Naive B cell (primary cell): ENCODE measurements around the gene CRB1. TPM values are rescaled to one million over a fixed set of nuclear protein-coding genes. Genes with fewer than 3 reads are reported as not detected.
A peak's percentile ranks its signal among the peaks of the same experiment; 100 is the strongest.

ENCODE experiments used
- ATAC-seq, 2 donors: fragments of 150-1000 bp; cut with Tn5 transposase; 2 replicates each; pipeline ENCODE4 v1.10.0; 2021; ENCODE audit warnings: low read depth in 2 of 2, mild to moderate bottlenecking in 2 of 2, moderate library complexity in 2 of 2
- DNase-seq: peaks from one replicate; pipeline ENCODE4 v3.0.0; 2022
- H3K27ac Mint-ChIP-seq, 6 donors: one replicate each; pipeline ENCODE4 v1.8.0; 2020 to 2022; ENCODE audit warnings: mild to moderate bottlenecking in 6 of 6, mixed read lengths in 6 of 6, moderate library complexity in 5 of 6, inconsistent platforms in 2 of 6
- H3K27me3 Mint-ChIP-seq, 3 donors: one replicate each; pipeline ENCODE4 v1.8.0; 2021 to 2022; ENCODE audit warnings: mixed read lengths in 3 of 3, mild to moderate bottlenecking in 1 of 3
- H3K36me3 Mint-ChIP-seq, 2 donors: one replicate each; pipeline ENCODE4 v1.8.0; 2020 to 2022; ENCODE audit warnings: mixed read lengths in 2 of 2, inconsistent platforms in 1 of 2, mild to moderate bottlenecking in 1 of 2
- H3K4me1 Mint-ChIP-seq, 3 donors: one replicate each; pipeline ENCODE4 v1.8.0; 2020 to 2022; ENCODE audit warnings: mixed read lengths in 3 of 3, inconsistent platforms in 1 of 3, mild to moderate bottlenecking in 1 of 3, moderate library complexity in 1 of 3
- H3K4me3 Mint-ChIP-seq, 8 donors: one replicate each; pipeline ENCODE4 v1.8.0; 2020 to 2022; ENCODE audit warnings: mild to moderate bottlenecking in 8 of 8, mixed read lengths in 8 of 8, moderate library complexity in 8 of 8, inconsistent platforms in 2 of 8
- H3K9me3 Mint-ChIP-seq, 7 donors: one replicate each; pipeline ENCODE4 v1.8.0; 2020 to 2022; ENCODE audit warnings: mixed read lengths in 7 of 7, mild to moderate bottlenecking in 5 of 7, inconsistent platforms in 2 of 7, moderate library complexity in 1 of 7
- polyA plus RNA-seq, 6 donors: library from polyadenylated mRNA; unstranded; fragments of 300-500 nt; fragmentation: Illumina TruSeq; gene quantifications; one replicate each; pipeline ENCODE4 v1.2.3, GENCODE V29; 2021; ENCODE audit warnings: low read depth in 6 of 6

Gene CRB1
- polyA plus RNA-seq, 6 donors from 2014 or later, result 0.09 to 1.4 (median 0.30) TPM; not detected in 2

DNA sequence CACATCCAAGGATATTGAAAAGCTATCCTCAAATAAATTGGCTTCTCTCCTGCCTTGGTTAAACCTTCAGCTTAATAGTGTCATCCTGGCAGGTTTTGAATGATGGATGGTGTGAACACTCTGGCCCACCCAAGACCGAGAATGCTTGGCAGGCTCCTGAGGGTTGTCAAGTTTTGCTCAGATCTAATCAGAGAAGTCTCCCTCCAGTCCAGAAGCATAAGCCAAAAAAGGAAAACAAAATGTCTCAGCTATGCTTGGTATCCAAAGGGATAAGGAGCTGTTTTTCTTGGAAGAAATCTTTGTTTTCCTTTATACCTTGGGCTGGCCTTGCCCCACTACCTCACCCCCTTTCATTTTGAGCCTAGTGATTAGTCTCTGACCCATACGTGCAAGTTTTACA is 172.7 kb downstream of the CRB1 start:
- Mint-ChIP-seq H3K27me3 (no peaks in the 10 kb centered on the region), H3K36me3 (no peaks in the 10 kb centered on the region), H3K4me3 (no peak overlapping the region), H3K27ac (no peak overlapping the region), H3K4me1 (no peaks in the 10 kb centered on the region), H3K9me3 (no peaks in the 10 kb centered on the region)
- no peak for ATAC-seq
- no peak for DNase-seq

GRCh38 chr1:197441999-197442414 is 174.0 kb downstream of the CRB1 start:
- Mint-ChIP-seq H3K27me3 (no peaks in the 10 kb centered on the region), H3K4me1 (no peaks in the 10 kb centered on the region), H3K36me3 (no peaks in the 10 kb centered on the region), H3K27ac (no peak overlapping the region), H3K4me3 (no peak overlapping the region), H3K9me3 (peaks cover 0 to 1% (median 0%) of the 10 kb centered on the region in 7 donors)
- ATAC-seq (no peak), DNase-seq (no peak)

- Mint-ChIP-seq H3K27me3 (no peaks in the 10 kb centered on the region), H3K9me3 (peaks cover 0 to 1% (median 0%) of the 10 kb centered on the region in 7 donors), H3K27ac (no peak overlapping the region), H3K36me3 (no peaks in the 10 kb centered on the region), H3K4me1 (no peaks in the 10 kb centered on the region), H3K4me3 (no peak overlapping the region)
- no peak for DNase-seq
- no peak for ATAC-seq
Measured at GRCh38 chr1:197444755-197445154, 176.7 kb downstream of the CRB1 start.

GRCh38 chr1:197448121-197448779 is 180.2 kb downstream of the CRB1 start:
- no peaks in the 10 kb centered on the region for H3K36me3 Mint-ChIP-seq
- ATAC-seq (no peak), DNase-seq (no peak)
- peaks cover 0 to 4% (median 0%) of the 10 kb centered on the region in 3 donors for H3K27me3 Mint-ChIP-seq
- no peak overlapping the region for H3K4me3 Mint-ChIP-seq
- H3K4me1 Mint-ChIP-seq, result no peaks in the 10 kb centered on the region
- H3K9me3 Mint-ChIP-seq, result peaks cover 0 to 1% (median 0%) of the 10 kb centered on the region in 7 donors
- peak overlapping the region in 1 of 6 donors; percentile 52 for H3K27ac Mint-ChIP-seq

DNA sequence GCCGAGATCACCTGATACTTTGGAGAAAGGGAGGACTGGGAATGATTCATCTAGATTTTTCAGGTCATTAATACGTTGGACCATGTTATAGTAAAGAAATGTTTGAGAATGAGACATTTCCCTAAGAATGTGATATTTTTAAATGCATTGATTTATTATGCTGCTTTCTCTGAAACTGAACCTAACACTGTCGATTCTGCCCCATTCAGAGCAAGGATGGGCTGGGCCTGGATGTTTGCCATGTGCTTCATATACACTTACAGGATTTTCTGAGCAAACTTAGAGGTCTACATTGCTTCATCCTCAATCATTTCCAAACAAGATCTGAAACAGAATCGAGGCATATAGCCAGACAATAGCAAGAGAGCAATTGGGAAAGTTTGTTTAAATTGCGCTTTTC is 183.3 kb downstream of the CRB1 start:
- DNase-seq (no peak), ATAC-seq (no peak)
- Mint-ChIP-seq H3K4me3 (no peak overlapping the region), H3K9me3 (no peaks in the 10 kb centered on the region), H3K36me3 (no peaks in the 10 kb centered on the region), H3K27ac (no peak overlapping the region), H3K27me3 (peaks cover 0 to 4% (median 0%) of the 10 kb centered on the region in 3 donors), H3K4me1 (no peaks in the 10 kb centered on the region)

GRCh38 chr1:197453376-197454058 is 185.5 kb downstream of the CRB1 start:
- ATAC-seq (no peak), DNase-seq (no peak)
- Mint-ChIP-seq H3K36me3 (no peaks in the 10 kb centered on the region), H3K4me1 (no peaks in the 10 kb centered on the region), H3K9me3 (no peaks in the 10 kb centered on the region), H3K27me3 (peaks cover 0 to 4% (median 0%) of the 10 kb centered on the region in 3 donors), H3K4me3 (no peak overlapping the region), H3K27ac (no peak overlapping the region)

DNA sequence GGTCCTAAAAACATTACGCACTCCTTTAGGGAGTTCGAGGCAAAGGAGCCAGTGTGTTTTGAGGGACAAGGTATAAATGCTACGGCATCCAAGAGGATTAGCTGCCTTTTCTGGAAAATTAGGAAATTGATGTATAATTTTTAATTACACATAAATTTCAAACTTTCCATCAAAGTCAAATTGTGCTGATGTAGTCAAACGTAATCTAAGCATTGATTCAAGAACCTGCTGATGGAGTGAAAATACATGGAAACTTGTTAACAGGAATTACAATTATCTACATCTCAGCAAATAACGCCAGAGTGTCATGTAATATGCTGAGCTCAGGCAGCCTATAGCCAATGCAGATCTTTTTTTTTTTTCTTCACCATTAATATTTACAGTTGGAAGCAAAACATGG is 194.5 kb downstream of the CRB1 start:
- ATAC-seq, result no peak
- H3K4me3 Mint-ChIP-seq, result no peak overlapping the region

GRCh38 chr1:197463142-197463541 is 195.1 kb downstream of the CRB1 start:
- no peaks in the 10 kb centered on the region for H3K27me3 Mint-ChIP-seq
- no peak overlapping the region for H3K27ac Mint-ChIP-seq
- no peak for DNase-seq
- ATAC-seq, result no peak
- H3K9me3 Mint-ChIP-seq, result no peaks in the 10 kb centered on the region
- no peak overlapping the region for H3K4me3 Mint-ChIP-seq
- no peaks in the 10 kb centered on the region for H3K4me1 Mint-ChIP-seq
- H3K36me3 Mint-ChIP-seq, result no peaks in the 10 kb centered on the region

More for the DNA sequence above, 194.5 kb downstream of the CRB1 start:
- Mint-ChIP-seq H3K27ac (peak overlapping the region in 1 of 6 donors; percentile 22), H3K9me3 (no peaks in the 10 kb centered on the region), H3K36me3 (no peaks in the 10 kb centered on the region), H3K27me3 (no peaks in the 10 kb centered on the region), H3K4me1 (no peaks in the 10 kb centered on the region)
- DNase-seq, result no peak

DNA sequence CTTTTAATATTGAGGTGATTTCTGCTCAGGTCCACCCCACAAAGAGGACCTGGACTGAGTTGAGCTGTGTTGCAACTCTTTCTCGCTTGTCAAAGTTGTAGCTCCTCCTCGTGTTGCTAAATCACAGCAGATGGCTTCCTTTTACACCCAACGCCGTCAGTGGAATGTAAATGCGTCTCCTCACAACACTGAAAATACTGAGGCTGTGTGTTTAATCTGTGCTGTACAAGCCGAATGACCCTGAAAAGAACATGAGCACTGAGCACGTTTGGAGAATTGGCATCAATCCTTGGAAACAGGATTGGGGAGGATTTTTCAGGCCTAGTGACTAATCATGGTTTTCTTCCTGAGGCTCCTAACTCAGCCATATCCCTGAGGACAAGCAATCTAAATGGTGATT is 196.0 kb downstream of the CRB1 start:
- peaks cover 0 to under 1% (median 0%) of the 10 kb centered on the region in 3 donors for H3K4me1 Mint-ChIP-seq
- no peaks in the 10 kb centered on the region for H3K9me3 Mint-ChIP-seq
- H3K36me3 Mint-ChIP-seq, result no peaks in the 10 kb centered on the region
- H3K27ac Mint-ChIP-seq, result no peak overlapping the region
- H3K4me3 Mint-ChIP-seq, result no peak overlapping the region
- DNase-seq (no peak), ATAC-seq (no peak)
- H3K27me3 Mint-ChIP-seq, result peaks cover 0 to 8% (median 0%) of the 10 kb centered on the region in 3 donors

DNA sequence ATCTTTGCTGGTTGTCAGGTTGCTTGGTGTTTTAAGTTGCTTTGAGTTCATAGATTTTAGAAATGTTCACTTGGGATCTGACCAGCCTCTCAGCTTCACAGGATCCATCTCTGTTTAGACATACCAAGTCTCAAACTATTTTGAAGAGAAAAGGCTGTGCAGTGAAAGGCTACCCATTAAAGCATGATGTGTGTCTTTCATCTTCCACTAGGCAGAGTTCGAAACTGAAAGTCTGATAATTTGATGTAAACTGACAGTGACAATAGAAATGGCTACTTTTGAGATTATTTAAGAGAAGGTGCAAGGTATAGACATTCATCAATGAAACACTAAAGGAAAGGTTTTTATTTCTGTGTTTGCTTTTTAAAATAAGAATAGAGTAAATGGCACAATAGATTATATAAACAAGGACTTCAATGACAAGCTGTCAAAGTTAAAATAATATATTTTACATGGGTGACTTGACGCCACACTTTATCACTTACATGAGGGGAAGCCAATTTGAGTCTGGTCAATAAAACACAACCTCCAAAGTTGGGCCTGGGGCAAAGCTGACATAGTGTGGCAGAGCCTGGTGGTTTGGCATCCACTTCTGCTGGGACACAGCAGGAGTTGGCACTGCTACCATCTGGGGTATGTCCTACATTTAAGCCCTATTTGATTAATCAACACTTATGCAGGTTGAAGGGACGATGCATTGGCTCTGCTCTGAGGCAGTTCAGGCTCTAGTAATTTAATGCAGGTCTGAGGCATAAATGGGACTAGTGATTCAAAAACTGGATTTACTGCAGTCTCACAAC is 197.7 kb downstream of the CRB1 start:
- H3K27ac Mint-ChIP-seq, result no peak overlapping the region
- ATAC-seq (no peak), DNase-seq (no peak)
- H3K36me3 Mint-ChIP-seq, result no peaks in the 10 kb centered on the region
- peaks cover 5 to 7% (median 6%) of the 10 kb centered on the region in 3 donors for H3K4me1 Mint-ChIP-seq
- no peaks in the 10 kb centered on the region for H3K9me3 Mint-ChIP-seq
- no peak overlapping the region for H3K4me3 Mint-ChIP-seq
- H3K27me3 Mint-ChIP-seq, result peaks cover 0 to 10% (median 0%) of the 10 kb centered on the region in 3 donors

DNA sequence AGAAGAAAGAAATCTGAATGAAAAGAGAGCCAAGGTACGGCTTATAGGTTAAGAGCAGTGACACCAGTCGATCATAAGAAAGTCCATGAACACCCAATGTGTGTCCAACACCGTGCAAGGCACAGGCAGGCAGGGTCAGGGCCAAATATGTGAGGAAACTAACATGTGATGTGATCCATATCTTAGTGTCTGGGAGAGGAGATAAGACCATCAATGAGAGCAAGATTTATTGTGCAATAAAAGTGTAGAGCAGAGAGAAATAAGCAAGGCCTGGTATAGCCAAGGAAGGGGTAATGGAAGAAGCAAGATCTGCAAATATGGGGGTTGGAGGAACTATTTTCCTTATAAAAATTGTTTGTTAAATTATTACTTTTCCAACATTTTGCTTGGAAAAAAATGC is 198.8 kb downstream of the CRB1 start:
- no peak overlapping the region for H3K4me3 Mint-ChIP-seq
- no peaks in the 10 kb centered on the region for H3K36me3 Mint-ChIP-seq
- no peak overlapping the region for H3K27ac Mint-ChIP-seq
- H3K9me3 Mint-ChIP-seq, result no peaks in the 10 kb centered on the region
- no peak for ATAC-seq
- DNase-seq, result no peak
- peaks cover 0 to 10% (median 0%) of the 10 kb centered on the region in 3 donors for H3K27me3 Mint-ChIP-seq
- H3K4me1 Mint-ChIP-seq, result peaks cover 5 to 7% (median 6%) of the 10 kb centered on the region in 3 donors

DNA sequence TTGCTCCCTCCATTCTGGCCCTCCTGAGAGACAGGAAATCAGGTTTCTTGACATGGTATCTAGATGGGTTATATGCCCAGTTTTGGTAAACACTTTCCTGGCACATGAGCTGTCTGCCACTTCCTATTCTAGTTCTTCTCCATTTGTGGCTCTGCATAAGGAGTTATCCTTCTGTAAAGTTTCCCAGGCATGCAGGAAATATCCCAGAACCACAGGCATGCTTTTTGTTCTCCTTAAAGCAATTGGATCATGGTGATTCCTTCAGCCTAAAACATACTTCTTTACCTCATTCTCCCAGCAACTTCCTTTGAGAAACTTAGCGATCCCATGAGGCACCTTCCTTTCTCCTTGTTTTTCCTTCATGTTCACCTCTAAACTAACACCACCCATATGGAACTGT is 199.8 kb downstream of the CRB1 start:
- Mint-ChIP-seq H3K27me3 (peaks cover 0 to 10% (median 0%) of the 10 kb centered on the region in 3 donors), H3K4me3 (no peak overlapping the region), H3K9me3 (no peaks in the 10 kb centered on the region), H3K27ac (no peak overlapping the region), H3K4me1 (peaks cover 5 to 7% (median 6%) of the 10 kb centered on the region in 3 donors), H3K36me3 (no peaks in the 10 kb centered on the region)
- no peak for ATAC-seq
- no peak for DNase-seq

DNA sequence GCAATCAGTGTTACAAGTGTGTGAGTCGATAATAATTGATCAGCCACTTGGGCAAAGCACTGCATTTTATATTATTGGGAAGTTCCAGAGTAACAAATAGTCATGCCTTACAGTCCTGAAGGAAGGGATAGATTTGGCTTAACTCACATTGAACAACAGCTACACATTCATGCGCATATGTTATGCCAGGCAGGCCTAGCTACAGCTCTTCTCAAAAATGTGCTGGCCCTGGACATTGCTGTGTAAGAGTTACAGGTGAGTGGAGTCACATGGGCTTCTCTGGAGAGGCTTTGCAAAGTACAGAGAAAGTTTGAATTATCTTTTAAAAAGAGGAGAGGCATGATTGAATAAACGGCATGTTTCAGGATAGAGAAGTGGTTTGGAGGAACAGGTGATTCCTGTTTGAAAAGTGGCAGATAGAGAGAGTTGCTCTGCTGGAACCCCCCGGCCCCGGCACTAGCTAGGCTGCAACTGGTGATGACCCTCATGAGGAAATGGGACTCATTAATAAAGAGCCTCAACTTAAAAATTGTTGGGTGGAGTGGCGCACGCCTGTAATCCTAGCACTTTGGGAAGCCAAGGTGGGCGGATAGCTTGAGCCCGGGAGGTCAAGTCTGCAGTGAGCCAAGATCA is 200.6 kb downstream of the CRB1 start:
- DNase-seq (no peak), ATAC-seq (no peak)
- no peaks in the 10 kb centered on the region for H3K9me3 Mint-ChIP-seq
- H3K4me1 Mint-ChIP-seq, result peaks cover 5 to 7% (median 6%) of the 10 kb centered on the region in 3 donors
- no peaks in the 10 kb centered on the region for H3K36me3 Mint-ChIP-seq
- H3K27me3 Mint-ChIP-seq, result peaks cover 0 to 10% (median 0%) of the 10 kb centered on the region in 3 donors
- H3K27ac Mint-ChIP-seq, result no peak overlapping the region
- H3K4me3 Mint-ChIP-seq, result no peak overlapping the region
